GM06990 (cell line): ENCODE results near the gene TBX21.

Experiments used
- DNase-seq: peaks from one replicate; pipeline ENCODE4 v3.0.0-alpha.2; 2011; ENCODE audit not compliant: insufficient read length; ENCODE audit errors: extremely low read depth
- H3K27me3 ChIP-seq: replicated peaks from 2 replicates; pipeline ENCODE4 v1.6.0; 2011; ENCODE audit warnings: low read length; ENCODE audit not compliant: control insufficient read depth, insufficient read depth
- H3K36me3 ChIP-seq: 2 replicates; pipeline ENCODE4 v1.5.1; 2011; ENCODE audit warnings: low read length; ENCODE audit not compliant: control insufficient read depth, insufficient read depth
- H3K4me3 ChIP-seq: replicated peaks from 2 replicates; pipeline ENCODE4 v1.5.1; 2011; ENCODE audit warnings: low read depth, mild to moderate bottlenecking, control low read depth, low read length
- CTCF ChIP-seq: IDR thresholded peaks from 2 replicates; pipeline ENCODE4 v1.5.1; 2011; ENCODE audit warnings: low read length, control low read depth, mild to moderate bottlenecking, inconsistent platforms; ENCODE audit not compliant: insufficient read depth, poor library complexity, severe bottlenecking

The TBX21 gene

GRCh38 chr17:47705536-47706530 lies 27.2 kb upstream of the TBX21 start:
- H3K4me3 ChIP-seq: no peak overlapping the region
- no peaks in the 10 kb centered on the region; the same call in none of the 2 replicates for H3K27me3 ChIP-seq
- H3K36me3 ChIP-seq: no peaks in the 10 kb centered on the region
- DNase-seq: no peak
- no peak for TF ChIP-seq CTCF

- no peak overlapping the region for H3K4me3 ChIP-seq
- H3K36me3 ChIP-seq: no peaks in the 10 kb centered on the region
- H3K27me3 ChIP-seq: no peaks in the 10 kb centered on the region; the same call in none of the 2 replicates
- DNase-seq: no peak
- no peak for TF ChIP-seq CTCF
These were observed 25.8 kb upstream of the TBX21 start for GRCh38 chr17:47707056-47707804.

GRCh38 chr17:47707884-47708283 lies 25.2 kb upstream of the TBX21 start:
- Histone ChIP-seq H3K36me3 (no peaks in the 10 kb centered on the region), H3K27me3 (no peaks in the 10 kb centered on the region; the same call in none of the 2 replicates), H3K4me3 (no peak overlapping the region)
- no peak for TF ChIP-seq CTCF
- DNase-seq: no peak

- Histone ChIP-seq H3K27me3 (no peaks in the 10 kb centered on the region; the same call in none of the 2 replicates), H3K36me3 (no peaks in the 10 kb centered on the region), H3K4me3 (no peak overlapping the region)
- no peak for TF ChIP-seq CTCF
- no peak for DNase-seq
These were observed 24.6 kb upstream of the TBX21 start for GRCh38 chr17:47708312-47708863.

- no peak for DNase-seq
- no peak for TF ChIP-seq CTCF
- Histone ChIP-seq H3K4me3 (no peak overlapping the region), H3K36me3 (no peaks in the 10 kb centered on the region), H3K27me3 (no peaks in the 10 kb centered on the region; the same call in none of the 2 replicates)
These were observed 24.0 kb upstream of the TBX21 start for GRCh38 chr17:47708864-47709541.
